ENCODE data around the gene ADD2.

The ADD2 gene

DNA sequence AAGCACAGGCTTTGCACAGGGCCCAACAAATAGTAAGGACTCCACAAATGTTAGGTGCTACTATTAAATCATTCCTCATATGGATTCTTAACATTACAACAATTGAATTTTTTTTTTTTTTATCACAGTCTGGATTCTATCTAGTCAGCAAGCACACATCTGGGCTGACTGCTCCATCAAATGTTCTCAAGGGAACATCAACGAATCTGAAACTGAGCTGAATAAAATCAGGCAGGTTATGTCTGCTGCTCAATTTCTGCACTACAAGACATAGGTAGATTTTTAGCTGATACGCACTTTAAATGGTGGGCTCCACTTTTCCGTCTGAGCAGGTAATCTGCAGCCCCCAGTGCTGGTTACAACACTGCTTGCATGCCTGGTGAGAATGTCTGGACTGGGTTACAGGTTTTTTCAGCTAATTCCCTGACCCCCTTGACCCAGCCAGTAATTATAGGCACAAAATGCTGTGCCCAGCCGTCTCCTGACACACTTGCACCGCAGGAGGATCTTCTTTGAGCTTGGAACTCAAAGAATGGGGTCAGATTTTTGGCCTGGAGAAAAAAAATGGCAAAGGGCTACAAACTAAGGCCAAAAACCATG is 44.6 kb downstream of the ADD2 start:
- no peak for DNase-seq (ENCODE audit: low read depth in 2 of 2)

DNA sequence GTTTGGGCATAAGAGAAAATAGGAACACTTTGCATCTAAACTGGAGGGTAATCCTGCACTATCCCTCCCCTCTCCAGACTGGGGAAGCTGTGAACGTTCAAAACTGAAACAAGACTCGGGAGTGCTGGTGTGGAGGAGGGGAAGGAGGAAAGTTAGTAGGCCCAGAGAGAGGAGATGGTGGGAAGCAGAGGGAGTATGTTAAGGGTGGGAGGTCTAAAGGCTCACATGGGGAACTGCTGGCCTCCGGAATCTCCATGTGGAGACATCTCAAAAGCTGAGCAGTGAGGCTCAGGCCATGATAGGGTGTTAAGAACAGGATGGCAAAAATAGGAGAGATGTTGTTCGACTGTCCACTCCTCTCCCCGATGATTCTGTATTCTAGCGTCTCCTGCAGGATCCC is 47.9 kb downstream of the ADD2 start:
- no peak for DNase-seq (ENCODE audit: low read depth in 2 of 2)

DNA sequence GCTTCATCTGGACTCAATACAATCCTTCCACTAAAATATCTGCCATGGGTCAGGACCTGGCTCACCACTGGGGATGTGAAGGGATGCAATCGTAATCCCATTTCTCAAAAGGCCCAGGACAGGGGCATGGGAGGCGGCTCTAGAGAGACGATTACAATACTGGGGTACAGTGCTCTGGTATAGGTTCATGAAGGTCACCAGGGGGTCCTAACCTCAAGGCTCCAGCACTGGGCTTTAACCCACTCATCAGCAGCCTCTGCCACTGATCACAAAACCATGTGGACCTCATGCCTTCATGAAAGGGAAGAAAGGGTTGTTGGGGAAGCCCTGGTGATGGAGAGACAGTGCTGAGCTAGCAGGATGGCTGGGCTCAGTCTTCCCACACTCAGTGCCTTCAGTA is 48.8 kb downstream of the ADD2 start:
- no peak for DNase-seq (ENCODE audit: low read depth in 2 of 2)

DNA sequence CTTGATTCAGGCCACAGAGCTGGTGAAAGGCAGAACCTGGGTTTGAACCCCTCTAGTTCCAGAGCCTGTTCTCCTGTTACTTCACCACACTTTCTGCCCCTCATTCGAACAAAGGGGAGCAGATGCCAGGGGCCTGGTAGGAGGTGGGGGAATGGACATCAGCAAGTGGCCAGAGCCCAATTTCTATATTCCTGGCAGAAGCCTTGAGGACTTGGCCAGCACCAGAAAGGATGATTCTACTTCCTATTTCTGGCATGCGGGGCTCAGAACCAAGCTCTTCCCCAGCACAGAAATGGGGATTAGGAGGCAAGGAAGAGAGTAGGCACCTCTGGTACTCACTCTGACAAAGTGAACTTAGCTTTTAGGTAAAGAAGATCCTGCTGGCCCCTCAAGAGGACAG is 49.3 kb downstream of the ADD2 start:
- DNase-seq (ENCODE audit: low read depth in 2 of 2) = no peak

DNA sequence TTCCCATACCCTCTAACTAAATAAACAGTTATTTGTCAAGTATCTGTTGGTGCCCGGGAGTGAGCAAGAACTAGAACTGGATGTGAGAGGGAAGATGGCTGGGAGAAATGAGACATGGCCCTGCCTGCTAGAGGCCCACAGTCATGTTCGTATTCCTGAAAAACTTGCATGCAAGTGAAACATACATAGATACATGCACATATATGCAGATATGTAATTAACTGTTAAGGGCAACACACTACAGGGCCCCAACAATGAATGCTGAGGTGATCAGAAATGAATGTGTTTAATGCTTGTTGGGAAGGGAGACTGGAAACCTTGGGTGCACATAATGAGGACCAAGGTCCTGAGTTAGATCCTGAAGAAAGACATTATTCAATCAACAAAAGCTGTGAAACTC is 49.8 kb downstream of the ADD2 start:
- no peak for DNase-seq (ENCODE audit: low read depth in 2 of 2)

DNA sequence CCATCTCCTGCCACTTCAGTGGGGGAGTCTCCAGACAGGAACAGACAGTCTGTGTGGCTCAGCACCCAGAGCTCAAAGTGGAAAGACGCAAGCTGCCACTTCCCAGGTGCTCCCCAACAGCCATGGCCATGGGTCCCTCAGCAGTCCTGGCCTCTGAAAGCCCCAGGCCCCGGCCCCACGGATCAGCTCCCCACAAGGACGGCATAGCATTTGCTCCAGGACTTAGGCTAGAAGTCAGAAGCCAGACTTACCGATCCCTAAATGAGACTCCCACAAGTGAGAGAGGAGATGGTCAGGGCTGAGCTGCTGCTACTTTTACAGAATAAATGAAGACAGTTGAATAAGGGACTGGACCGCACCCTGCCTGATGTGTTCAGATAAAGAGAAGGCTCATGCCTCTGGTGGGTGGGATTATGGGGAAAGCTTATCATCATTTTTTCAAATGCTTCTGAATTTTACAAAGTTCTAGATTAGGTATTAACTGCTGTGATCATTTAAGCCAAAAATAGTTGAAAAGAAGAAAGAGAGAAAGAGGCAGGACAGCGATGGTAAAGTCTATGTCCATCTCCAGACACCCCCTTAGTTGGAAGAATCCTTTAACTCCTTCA is 50.5 kb downstream of the ADD2 start:
- no peak for DNase-seq (ENCODE audit: low read depth in 2 of 2)

DNA sequence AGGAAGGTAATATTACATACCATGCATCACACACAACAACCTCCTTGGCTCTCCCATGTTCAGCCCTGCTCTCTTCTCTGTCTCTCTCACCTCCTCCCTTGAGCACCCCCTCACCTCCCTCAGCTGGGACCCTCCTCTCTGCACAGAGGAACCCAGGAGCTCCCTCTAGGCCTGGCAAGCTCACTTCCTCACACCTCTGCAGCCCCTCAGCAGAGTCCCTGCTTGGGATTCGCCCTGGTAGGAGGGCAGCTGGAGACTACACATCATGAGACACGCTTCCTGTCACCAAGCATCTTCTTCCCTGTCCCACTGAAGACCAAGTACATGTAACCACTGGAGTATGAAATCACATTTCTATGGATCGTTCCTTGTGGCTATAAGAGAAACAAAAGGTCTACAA is 51.0 kb downstream of the ADD2 start:
- DNase-seq (ENCODE audit: low read depth in 2 of 2) = no peak

DNA sequence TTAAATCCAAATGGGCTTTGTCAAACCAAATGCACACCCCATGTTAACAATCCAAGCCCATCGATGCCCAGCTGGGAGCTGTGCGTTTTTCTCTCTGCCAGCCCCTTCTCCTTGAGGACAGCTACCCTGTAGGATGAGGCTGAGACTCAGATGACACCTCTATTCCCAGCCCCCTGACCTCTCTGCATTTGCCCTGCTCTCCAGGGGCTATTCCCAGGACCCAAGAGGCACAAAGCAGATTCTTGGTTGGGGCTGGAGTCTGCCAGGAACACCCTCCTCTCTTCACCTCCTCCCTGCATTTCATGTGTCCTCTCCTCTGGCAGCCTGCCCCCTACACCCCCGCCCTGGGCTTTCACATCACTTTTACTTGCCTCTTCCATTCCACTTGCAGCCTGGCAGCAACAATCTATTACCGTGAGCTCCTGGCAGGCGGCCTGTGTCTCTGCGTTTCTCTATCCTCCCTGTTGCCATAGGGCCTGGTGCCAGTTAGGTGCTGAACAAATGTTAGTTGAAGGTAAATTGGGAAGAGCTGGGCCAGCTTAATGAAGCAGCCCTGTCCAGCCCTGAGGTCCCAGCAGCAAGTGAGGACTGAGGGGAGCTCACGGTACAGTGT is 51.8 kb downstream of the ADD2 start:
- no peak for DNase-seq (ENCODE audit: low read depth in 2 of 2)

DNA sequence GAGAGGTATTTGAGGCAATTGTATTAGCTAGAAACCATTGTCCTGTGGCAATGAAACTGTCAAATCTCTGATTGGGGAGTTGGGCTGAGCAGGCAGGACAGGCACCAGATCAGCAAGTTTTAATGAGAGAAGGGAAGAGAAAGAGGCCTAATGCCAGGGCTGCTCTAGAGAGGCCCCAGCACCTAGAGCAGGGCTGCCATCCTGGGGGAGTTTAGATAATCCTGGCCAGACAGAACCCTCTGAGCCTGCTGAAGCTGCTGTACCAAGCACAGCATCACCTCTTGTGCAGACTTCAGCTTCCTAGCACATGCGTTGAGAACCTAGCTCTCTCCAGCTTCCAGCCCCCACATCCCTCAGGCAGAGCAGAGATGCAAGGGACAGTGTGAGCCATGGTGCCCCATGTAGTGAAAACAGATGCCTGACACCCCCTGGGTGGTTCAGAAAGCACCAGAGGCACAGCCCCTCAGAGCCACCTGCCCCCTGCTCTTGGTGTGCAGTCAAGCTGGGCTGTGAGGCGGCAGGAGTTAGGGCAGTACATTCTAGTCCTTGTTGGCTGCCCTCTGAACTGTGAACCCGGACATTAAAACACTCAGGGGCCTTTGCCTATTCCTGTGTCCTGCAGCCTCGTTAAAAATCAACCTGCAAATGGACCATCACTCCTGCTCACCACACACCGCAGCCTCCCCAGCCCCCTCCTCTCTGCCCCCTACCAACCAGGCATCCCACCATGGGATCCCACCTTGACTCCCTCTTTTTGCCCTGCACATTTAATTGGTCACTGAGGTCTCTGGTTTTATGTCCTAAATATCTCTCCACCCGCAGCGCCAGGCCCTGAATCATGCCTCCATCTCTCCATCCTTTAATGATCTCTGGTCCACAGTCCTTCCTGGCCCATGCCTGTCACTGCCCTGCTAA is 52.7 kb downstream of the ADD2 start:
- no peak for DNase-seq (ENCODE audit: low read depth in 2 of 2)

DNA sequence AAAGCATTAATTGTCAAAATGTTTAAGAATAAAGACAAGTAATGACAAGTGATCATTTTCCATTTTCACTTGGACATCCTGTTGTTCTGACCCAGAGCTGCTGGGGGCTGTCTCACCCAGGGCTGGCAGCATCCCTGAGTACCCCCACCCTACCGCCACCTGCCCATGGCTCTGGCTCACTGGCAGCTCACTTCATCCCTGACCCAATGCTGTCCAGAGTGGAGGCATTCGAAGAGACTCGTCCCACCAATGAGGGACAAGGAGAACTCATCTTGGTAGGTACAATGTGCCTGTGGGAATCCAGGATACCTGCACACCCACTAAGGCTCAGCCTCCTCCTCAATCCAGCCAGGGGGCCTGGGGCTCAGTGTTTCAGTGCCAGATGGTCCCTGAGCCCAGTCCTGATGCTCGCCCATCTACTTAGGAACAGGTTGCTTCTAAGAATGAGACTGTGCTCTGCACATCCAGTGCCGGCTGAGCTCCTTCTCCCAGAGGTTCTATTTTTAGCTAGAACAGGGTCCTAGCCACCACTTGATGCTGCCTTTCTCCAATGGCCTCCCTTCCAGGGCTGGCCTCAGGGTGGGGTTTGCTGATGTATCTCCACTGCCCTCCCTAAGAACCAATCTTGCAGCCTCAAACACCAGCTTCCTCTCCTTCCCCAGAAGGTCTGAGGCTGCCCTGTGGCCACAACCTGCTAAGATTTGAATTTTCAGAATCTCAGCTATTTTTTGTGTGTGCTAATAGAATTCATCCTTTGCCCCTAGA is 53.7 kb downstream of the ADD2 start:
- no peak for DNase-seq (ENCODE audit: low read depth in 2 of 2)

DNA sequence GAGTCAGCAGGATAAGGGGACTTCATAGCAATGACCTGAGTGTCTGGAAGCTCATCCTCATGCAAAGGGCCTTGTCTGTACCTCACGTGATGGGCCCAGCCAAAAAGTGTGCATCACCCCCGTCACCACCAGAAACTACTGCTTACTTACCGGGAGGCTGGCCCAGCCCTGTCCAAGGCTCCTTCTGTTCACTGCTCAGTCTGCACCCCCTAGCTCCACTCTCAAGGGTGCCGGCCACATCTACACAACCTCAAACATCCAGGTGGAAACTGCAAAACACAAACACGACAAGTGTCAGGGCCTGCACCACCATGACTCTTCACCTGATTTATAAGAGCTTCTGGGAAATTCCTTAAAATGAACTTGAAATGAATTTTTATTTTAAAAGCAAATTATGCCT is 55.1 kb downstream of the ADD2 start:
- no peak for DNase-seq (ENCODE audit: low read depth in 2 of 2)

DNA sequence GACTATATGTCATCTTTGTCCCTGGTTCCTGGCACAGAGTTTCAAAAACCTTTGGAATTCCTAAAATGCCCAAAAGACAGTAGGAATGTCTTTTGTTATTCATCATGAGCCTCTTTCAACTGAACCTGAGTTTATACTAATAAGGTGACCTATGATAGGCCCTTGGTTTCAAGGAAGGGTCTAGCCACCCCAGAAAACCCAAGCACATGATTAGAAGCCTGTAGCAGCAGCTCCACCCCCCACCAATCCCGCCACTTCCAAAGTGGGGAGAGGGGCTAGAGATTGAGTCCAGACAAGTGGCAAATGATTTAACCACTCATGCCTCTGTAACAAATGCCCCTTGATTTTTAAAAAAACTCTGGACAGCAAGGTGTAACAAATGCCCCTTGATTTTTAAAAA is 56.8 kb downstream of the ADD2 start:
- no peak for DNase-seq (ENCODE audit: low read depth in 2 of 2)

DNA sequence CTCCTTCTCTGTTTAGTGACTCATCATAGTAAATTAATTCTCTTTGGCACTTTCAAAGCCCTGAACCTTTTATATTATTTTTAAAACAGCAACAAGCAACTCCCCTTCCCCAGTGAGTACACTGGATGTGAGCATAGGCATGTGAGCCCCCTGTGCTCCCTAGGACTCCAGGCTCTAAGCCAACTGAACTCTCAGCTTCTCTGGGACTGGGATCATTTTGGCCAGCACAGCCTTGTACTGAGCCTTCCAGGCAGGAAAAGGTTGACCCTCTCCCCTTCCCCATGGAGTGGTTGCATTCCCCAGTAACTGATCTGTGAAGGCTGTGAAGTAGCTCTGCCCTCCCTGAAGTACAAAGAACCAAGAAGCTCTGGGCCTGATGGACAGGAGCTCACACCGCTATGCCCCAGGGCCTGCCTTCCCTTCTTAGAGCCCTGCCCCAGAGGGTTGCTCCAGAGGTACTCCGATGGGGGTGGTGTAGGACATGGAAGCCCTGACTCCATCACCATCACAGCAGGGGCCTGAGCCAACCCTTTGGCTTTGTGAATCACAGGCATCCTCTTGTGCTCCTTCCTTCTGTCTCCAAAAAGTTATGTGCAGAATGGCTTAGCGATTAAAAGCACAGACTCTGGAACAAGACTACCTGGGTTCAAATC is 57.8 kb downstream of the ADD2 start:
- DNase-seq (ENCODE audit: low read depth in 2 of 2) = no peak

DNA sequence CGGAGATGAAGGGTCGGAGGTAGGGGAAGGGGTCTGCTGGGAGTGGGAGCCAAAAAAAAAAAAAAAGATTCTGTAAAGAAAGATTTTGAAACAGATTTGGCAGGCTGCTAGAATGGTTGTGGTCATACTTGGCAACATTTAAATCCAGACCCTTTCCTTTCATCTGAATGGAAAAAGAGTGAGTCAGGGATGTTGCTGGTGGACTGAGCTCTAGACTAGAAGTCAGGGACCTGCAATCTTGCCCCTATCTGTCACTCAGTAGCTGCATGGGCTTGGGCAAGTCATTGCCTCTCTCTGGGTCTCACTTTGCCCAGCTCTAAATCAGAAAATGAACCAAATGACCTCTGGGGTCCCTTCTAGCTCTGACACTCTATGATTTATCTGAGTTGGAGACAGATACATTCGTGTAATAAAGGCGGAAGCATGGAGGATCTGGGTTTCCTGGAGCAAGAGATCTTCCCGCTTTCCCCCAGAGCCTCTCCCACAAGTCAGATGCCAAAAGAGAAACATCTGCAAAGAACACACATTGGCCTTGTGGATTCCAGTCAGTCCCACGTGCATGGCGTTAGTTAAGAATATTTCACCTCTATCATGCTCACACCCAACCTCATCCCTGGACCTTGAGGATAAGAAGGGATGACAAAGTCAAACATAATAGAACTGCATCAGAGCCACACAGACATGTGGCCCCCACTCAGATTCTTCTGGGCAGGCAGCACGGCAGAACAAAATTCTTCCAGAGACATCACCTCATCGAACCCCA is 58.5 kb downstream of the ADD2 start:
- no peak for DNase-seq (ENCODE audit: low read depth in 2 of 2)

DNA sequence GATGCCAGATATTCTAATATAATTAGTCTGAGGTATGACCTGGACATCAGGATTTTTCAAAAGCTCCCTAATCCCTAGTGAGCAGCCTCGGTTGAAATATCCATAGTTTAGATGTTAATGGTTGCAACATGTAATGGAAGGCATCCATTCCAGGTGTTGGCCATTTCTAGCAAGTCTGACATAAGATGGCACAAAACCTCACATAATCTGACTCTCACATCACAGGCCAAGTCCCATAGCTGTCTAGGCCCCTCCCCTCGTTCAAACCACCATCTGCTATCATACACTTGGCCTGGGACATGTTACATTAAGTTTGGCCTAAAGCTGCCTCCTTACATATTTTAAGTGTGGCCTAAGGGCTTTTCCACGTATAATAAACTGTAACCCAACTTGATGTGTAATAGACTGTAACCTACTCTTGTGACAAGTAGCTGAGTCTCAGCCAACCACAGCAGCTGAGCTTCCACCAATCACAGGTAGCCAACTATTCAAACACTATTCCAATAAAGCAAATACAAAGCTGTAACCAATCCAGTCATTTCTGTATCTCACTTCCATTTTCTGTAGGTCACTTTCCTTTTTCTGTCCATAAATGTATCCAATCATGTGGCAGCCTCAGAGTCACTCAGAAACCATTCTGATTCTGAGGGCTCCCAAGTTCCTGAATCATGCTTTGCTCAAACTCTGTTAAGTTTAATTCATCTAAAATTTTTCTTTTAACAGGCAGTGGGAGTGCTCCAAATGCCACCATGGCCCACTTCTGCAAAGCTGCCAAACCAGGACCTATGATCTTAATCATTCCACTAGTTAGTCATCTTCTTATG is 59.4 kb downstream of the ADD2 start:
- DNase-seq (ENCODE audit: low read depth in 2 of 2) = no peak

DNA sequence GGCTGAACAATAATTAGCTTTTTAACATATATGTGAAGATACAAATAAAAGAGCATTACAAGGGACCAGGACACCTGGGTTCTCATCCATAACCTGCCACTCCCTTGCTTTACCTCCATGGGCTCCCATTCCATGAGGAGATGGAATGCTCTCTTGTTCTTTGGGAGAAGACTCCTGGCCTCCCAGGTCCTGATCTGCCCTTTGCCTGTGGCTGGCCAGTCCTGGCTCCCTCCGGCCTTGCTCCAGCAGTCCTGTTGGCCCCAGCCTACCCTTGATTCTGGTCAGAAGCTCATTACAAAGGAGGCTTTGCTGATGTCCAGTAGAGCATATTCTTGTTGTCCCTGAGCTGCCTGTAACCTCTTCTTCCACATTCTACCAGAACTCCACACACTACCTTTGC is 60.3 kb downstream of the ADD2 start:
- DNase-seq (ENCODE audit: low read depth in 2 of 2) = no peak

DNA sequence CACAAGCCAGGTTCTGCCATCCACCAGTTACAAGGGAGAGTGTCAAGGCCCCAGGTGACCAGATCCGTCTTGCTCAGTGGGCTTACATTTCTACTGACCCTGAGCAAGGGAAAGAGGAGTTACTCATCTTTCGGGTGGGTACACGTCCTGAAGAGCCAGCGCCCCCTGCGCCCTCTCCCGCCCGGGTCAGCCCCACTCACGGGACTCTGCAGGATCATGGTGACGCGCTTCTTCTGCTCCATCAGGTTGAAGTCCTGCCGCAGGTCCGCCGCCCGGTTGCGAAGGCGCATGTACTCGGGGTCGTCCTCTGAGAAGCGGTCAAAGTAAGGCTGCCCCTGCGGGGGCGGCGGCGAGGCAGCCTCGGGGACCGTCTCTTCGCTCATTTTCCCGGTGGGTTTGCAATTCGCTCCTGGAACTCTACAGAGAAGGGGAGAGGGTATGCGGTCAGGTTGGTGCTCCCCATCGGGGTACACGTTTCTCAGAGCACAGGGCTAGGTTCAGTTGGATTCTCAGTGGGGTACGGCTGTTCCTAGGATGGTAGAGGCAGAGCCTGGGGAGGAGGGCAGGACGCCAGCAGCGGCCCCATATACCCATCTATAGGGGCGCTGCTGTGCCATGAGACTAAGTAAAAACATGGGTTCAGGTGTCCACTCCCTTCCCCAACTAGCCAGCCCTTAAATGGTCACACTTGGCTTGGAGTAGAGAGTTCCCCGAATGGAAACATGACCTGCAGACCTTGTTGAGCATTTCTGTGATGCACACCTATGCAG is 61.8 kb downstream of the ADD2 start:
- DNase-seq (ENCODE audit: low read depth in 2 of 2) = no peak

DNA sequence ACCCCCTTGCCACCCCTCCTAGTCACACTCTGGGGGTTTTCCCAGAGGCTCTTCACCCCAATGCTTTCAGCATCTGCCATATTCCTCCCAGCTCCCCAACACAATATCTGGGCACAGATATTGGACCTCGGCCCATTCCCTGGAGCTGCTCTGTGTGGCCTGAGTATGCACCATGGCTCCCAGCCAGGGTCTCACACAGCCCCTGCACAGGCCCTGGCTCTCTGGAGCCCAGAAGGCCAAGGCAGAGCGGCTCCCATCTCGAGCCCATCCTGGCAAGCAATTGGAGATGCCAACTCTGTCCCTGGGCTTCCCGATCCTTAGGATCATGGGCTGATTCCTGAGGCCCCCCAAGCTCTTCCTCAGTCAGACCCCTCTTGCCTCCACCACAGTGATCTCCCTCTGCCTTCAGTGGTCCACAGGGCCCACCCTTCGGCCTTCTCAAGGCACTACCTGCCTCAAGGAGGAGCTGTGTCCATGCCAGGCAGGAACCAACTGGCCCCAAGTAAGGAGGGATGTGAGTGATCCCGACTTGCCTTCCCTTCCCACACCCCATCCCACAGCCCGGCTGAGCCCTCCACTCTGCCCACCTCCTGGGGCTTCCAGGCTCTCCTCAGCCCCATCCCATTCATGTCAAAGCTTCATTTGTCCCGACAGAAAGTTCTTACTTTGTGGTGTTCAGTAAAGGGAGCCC is 62.7 kb downstream of the ADD2 start:
- DNase-seq (ENCODE audit: low read depth in 2 of 2) = no peak

Data from activated CD8-positive, alpha-beta memory T cell treated with anti-CD3 and anti-CD28 coated beads for 4 hours (primary cell).